Activated CD8-positive, alpha-beta T cell treated with anti-CD3 and anti-CD28 coated beads for 36 hours (primary cell): ENCODE results near the gene NDUFA6. TPM values are rescaled to one million over a fixed set of nuclear protein-coding genes. Genes with fewer than 3 reads are reported as not detected.
"Not testable (repeated sequence)": the region's sequence is repeated elsewhere in the genome, so short reads cannot be mapped to it uniquely, and the experiment has no call there.

ENCODE experiments used
- ATAC-seq: fragments of 200-7000 bp; cut with Tn5 transposase; one replicate; pipeline ENCODE4 v1.10.0; 2021; ENCODE audit warnings: mild to moderate bottlenecking, moderate library complexity
- CTCF ChIA-PET: fragments of 350-600 bp; sonication (Branson Sonifier 250); formaldehyde crosslinking; loops from one replicate; lab custom pipeline; 2021; ENCODE audit warnings: antibody characterized with exemption; lab: Charles Lee
- POLR2A ChIA-PET: fragments of 350-600 bp; sonication (Branson Sonifier 250); formaldehyde crosslinking; loops from one replicate; lab custom pipeline; 2021; ENCODE audit warnings: antibody characterized with exemption; lab: Charles Lee
- DNase-seq: peaks from one replicate; pipeline ENCODE4 v3.0.0-alpha.2; 2020
- H3K27ac Mint-ChIP-seq: one replicate; pipeline ENCODE4 v1.8.0; 2021; ENCODE audit warnings: mild to moderate bottlenecking, mixed read lengths
- H3K27me3 Mint-ChIP-seq: one replicate; pipeline ENCODE4 v1.8.0; 2021; ENCODE audit warnings: mixed read lengths
- H3K36me3 Mint-ChIP-seq: one replicate; pipeline ENCODE4 v1.8.0; 2021; ENCODE audit warnings: low read depth, mixed read lengths
- H3K4me1 Mint-ChIP-seq: one replicate; pipeline ENCODE4 v1.8.0; 2021; ENCODE audit warnings: low read depth, mixed read lengths
- H3K4me3 Mint-ChIP-seq: one replicate; pipeline ENCODE4 v1.8.0; 2021; ENCODE audit warnings: mild to moderate bottlenecking, moderate library complexity, mixed read lengths
- H3K9me3 Mint-ChIP-seq: one replicate; pipeline ENCODE4 v1.8.0; 2021; ENCODE audit warnings: mixed read lengths
- intact Hi-C: fragments of 100-400 bp; cut with micrococcal nuclease; formaldehyde crosslinking; loops from one replicate; pipeline ENCODE4 v1.10.0; 2022
- total RNA-seq, 2 experiments: library from RNA; stranded (reverse); gene quantifications; one replicate each; pipeline ENCODE4 v1.2.3, GENCODE V29; 2021
- TF ChIP-seq, protein P1 (sequence below): fragments of 200-600 bp; IDR thresholded peaks from one replicate; pipeline ENCODE4 v1.8.0; 2022; ENCODE audit warnings: antibody characterized with exemption, mild to moderate bottlenecking

NDUFA6 gene
- total RNA-seq, 2 experiments from 2014 or later: 92.8 to 93.8 TPM

DNA sequence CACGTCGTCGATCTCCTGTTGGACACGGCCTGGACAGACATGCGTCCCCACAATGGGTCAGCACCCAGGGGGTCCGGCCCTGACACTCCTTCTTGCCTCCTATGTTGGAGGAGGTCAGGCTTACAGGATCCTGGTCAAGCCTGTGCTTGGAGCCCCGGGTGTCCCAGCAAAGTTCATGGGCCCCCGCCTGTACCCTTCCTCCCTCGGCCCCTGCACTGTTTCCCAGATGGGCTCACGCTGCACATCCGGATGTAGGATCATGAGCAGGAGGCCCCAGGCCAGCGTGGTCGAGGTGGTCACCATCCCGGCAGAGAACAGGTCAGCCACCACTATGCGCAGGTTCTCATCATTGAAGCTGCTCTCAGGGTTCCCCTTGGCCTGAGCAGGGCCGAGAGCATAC, 37.0 kb upstream of the NDUFA6 start:
- Mint-ChIP-seq H3K36me3 (no peaks in the 10 kb centered on the region), H3K4me3 (no peak overlapping the region), H3K27me3 (no peaks in the 10 kb centered on the region), H3K4me1 (no peaks in the 10 kb centered on the region), H3K27ac (no peak overlapping the region), H3K9me3 (no peaks in the 10 kb centered on the region)
- TF ChIP-seq, protein P1, sequence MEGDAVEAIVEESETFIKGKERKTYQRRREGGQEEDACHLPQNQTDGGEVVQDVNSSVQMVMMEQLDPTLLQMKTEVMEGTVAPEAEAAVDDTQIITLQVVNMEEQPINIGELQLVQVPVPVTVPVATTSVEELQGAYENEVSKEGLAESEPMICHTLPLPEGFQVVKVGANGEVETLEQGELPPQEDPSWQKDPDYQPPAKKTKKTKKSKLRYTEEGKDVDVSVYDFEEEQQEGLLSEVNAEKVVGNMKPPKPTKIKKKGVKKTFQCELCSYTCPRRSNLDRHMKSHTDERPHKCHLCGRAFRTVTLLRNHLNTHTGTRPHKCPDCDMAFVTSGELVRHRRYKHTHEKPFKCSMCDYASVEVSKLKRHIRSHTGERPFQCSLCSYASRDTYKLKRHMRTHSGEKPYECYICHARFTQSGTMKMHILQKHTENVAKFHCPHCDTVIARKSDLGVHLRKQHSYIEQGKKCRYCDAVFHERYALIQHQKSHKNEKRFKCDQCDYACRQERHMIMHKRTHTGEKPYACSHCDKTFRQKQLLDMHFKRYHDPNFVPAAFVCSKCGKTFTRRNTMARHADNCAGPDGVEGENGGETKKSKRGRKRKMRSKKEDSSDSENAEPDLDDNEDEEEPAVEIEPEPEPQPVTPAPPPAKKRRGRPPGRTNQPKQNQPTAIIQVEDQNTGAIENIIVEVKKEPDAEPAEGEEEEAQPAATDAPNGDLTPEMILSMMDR: no peak
- intact Hi-C loops: no loop called here
- CTCF ChIA-PET: no interaction called here
- DNase-seq (no peak), ATAC-seq (no peak)
- POLR2A ChIA-PET: no interaction called here

DNA sequence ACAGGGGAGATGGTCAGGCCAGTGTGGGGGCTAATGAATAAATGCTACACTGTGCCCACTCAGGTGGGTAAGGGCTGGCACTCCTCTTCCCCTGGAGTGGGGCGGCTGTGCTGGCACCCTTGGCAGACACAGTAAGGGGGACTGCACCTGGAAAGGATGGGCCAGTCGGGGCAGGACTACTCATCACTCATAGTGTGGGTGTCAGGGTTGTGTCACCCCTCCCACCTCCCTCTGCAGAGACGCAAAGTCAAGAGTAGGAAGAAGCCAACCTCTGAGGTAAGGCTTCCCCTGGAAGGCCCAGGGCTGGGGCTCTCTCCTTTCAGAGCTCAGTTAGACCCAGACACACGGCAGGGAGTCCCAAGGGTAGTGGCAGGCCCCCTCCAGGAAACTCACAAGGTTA, 33.0 kb upstream of the NDUFA6 start:
- H3K4me3 Mint-ChIP-seq, H3K27me3 Mint-ChIP-seq, H3K36me3 Mint-ChIP-seq, DNase-seq, H3K27ac Mint-ChIP-seq, CTCF ChIA-PET, intact Hi-C loops, H3K9me3 Mint-ChIP-seq: not testable (repeated sequence)
- peak; percentile 78 for ATAC-seq
- H3K4me1 Mint-ChIP-seq: peaks cover 33% of the 10 kb centered on the region
- POLR2A ChIA-PET: interaction anchor here (0.7 kb wide), 1 partner anchor 126 kb away, joined by 4 read pairs; no protein-coding TSS in a partner anchor

DNA sequence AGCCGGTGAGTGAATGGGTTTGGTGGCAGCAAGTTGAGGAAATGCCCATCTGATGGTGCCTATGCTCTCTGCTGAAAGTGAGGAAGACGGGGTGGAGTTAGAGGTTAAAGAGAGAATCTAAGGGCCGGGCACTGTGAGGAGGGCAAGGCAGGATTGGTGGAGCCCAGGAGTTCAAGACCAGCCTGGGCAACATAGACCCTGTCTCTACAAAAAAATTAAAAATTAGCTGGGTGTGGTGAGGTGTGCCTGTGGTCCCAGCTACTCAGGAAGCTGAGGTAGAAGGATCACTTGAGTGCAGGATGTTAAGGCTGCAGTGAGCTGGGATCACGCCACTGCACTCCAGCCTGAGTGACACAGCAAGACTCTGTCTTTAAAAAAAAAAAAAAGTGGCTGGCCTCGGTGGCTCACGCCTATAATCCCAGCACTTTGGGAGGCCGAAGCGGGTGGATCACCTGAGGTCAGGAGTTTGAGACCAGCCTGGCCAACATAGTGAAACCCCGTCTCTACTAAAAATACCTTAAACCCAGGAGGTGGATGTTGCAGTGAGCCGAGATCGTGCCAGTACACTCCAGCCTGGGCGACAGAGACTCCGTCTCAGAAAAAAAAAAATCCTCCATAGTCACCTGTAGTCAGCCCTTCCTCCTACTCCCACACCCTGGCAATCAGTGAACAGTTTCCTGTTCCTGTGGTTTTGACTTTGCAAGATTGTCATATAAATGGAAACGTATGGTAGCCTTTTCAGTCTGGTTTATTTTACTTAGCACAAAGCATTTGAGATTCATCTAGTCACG, 29.9 kb upstream of the NDUFA6 start:
- CTCF ChIA-PET: interaction anchor here (2.5 kb wide), 1 partner anchor 324 kb away, joined by 13 read pairs; no protein-coding TSS in a partner anchor
- POLR2A ChIA-PET: interaction anchor here (1.6 kb wide), 1 partner anchor 158 kb away, joined by 3 read pairs; no protein-coding TSS in a partner anchor
- intact Hi-C loops, H3K9me3 Mint-ChIP-seq, H3K36me3 Mint-ChIP-seq, H3K27me3 Mint-ChIP-seq: not testable (repeated sequence)
- peaks cover 33% of the 10 kb centered on the region for H3K4me1 Mint-ChIP-seq
- peak overlapping the region; percentile 98 for H3K27ac Mint-ChIP-seq
- DNase-seq (peak; percentile 69), ATAC-seq (peak; percentile 77)
- H3K4me3 Mint-ChIP-seq: peak overlapping the region; percentile 78

DNA sequence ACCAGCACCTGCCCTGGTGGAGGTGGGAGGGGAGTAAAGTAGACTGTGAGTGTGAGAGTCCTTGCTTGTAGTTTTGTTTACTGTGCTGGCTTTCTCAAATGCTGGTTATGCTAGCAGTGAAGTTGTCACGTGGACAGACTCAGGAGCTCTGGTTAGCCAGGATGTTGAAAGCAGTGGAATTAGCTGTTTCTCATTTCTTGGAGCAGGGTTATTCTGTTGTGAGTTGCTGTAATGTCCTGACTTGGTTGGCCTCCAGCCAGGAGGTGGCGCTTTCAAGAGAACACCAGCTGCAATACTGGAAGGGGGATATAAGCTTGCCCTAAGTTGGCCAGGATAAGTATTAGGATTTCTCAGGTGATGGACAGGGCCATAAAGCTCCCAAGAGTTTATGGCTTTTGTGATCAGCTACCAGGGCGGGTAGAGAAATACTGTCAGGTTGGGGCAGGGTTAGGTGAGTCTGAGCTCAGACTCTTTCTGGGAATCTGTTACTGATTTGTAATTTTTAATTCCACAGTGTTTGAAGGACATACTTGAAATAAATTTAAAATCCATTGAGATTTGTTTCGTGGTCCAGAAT, 26.4 kb upstream of the NDUFA6 start:
- no peak overlapping the region for H3K4me3 Mint-ChIP-seq
- no peak overlapping the region for H3K27ac Mint-ChIP-seq
- DNase-seq (peak; percentile 27), ATAC-seq (no peak)
- no peaks in the 10 kb centered on the region for H3K27me3 Mint-ChIP-seq
- TF ChIP-seq, protein P1: no peak
- peaks cover 16% of the 10 kb centered on the region for H3K36me3 Mint-ChIP-seq
- ChIA-PET POLR2A (interaction anchor here (0.8 to 1.2 kb wide), 2 partner anchors 17 to 26 kb away, joined by 3 to 4 read pairs; no protein-coding TSS in a partner anchor), CTCF (interaction anchor here (0.8 to 2.7 kb wide), 7 partner anchors 13 to 320 kb away, joined by 3 to 12 read pairs (median 4); partner anchors contain the start of gene NDUFA6)
- peaks cover 14% of the 10 kb centered on the region for H3K9me3 Mint-ChIP-seq
- intact Hi-C loops: no loop called here
- H3K4me1 Mint-ChIP-seq: peaks cover 27% of the 10 kb centered on the region

DNA sequence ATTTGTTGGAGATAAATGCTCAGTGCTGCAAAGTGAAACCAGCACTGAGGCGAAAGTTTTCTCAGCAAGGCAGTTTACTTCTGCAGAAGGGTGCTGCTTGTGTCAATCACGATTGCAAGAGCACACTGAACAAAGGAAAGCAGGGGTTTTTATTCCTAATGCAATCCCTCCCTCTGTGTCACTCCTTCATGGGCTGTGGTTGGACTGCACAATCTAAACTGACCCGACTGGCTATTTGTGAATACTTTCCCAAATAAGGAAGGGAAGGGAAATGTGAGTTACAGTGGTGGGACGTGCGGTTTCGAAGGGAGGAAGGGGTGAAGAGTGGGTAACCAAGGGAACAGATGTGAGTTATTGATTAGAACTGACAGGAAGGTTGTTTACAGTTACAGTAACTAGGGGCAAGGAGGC, 24.9 kb upstream of the NDUFA6 start:
- H3K27me3 Mint-ChIP-seq, CTCF ChIA-PET, H3K4me3 Mint-ChIP-seq, H3K27ac Mint-ChIP-seq, POLR2A ChIA-PET, ATAC-seq, intact Hi-C loops, DNase-seq: not testable (repeated sequence)
- peaks cover 15% of the 10 kb centered on the region for H3K4me1 Mint-ChIP-seq
- H3K9me3 Mint-ChIP-seq: peaks cover 14% of the 10 kb centered on the region
- H3K36me3 Mint-ChIP-seq: peaks cover 16% of the 10 kb centered on the region

DNA sequence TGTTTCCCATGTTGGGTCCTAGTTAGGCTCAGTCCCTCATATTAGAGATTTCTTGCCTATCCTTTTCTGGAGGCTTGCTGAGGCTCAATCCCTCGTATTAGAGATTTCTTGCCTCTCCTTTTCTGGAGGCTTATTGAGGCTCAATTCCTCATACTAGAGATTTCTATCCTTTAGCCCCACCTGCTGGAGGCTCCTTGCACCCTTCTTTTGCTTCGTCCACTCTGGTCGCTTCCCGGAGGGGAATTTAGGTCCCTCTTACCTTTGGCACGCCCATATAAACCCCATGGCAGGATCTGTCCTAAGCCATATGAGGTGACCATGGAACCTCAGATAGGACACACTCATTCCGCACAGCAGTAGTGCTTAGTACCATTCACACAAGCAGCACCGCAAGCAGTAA, 24.1 kb upstream of the NDUFA6 start:
- intact Hi-C loops: no loop called here
- ATAC-seq: no peak
- ChIA-PET CTCF (no interaction called here), POLR2A (no interaction called here)
- TF ChIP-seq, protein P1: peak; percentile 25
- Mint-ChIP-seq H3K9me3 (peaks cover 14% of the 10 kb centered on the region), H3K27ac (no peak overlapping the region), H3K4me3 (no peak overlapping the region), H3K27me3 (no peaks in the 10 kb centered on the region), H3K36me3 (peaks cover 16% of the 10 kb centered on the region), H3K4me1 (peaks cover 8% of the 10 kb centered on the region)
- DNase-seq: peak; percentile 34

DNA sequence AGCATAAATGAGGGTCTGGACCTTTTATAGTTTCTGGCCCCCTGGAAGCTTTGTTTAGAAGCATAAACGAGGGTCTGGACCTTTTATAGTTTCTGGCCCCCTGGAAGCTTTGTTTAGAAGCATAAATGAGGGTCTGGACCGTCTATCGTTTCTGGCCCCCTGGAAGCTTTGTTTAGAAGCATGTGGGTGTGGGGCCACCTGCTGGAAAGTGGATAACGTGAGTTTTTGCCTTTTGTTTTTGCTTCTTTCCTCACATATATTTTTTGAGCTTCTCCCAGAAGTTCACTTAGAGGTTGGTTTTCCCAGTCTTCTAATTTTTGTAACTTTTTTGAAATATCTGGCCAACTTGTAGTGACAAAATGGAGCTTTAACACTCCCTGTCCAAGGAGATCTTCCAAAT, 22.2 kb upstream of the NDUFA6 start:
- CTCF ChIA-PET: interaction anchor here (0.7 to 4.6 kb wide), 6 partner anchors 22 to 416 kb away, joined by 3 to 26 read pairs (median 4); partner anchors contain the start of genes NDUFA6 and SMDT1

More for the DNA sequence above, 22.2 kb upstream of the NDUFA6 start:
- Mint-ChIP-seq H3K9me3 (peaks cover 14% of the 10 kb centered on the region), H3K36me3 (peaks cover 16% of the 10 kb centered on the region)
- POLR2A ChIA-PET, H3K27me3 Mint-ChIP-seq, ATAC-seq, intact Hi-C loops, H3K4me3 Mint-ChIP-seq, H3K4me1 Mint-ChIP-seq, H3K27ac Mint-ChIP-seq: not testable (repeated sequence)
- DNase-seq: peak; percentile 27
